ENCODE measurements around the gene BCL3. TPM values are rescaled to one million over a fixed set of nuclear protein-coding genes. Genes with fewer than 3 reads are reported as not detected.

The BCL3 gene
- total RNA-seq, 1 donor from 2014 or later, result 19.1 TPM

DNA sequence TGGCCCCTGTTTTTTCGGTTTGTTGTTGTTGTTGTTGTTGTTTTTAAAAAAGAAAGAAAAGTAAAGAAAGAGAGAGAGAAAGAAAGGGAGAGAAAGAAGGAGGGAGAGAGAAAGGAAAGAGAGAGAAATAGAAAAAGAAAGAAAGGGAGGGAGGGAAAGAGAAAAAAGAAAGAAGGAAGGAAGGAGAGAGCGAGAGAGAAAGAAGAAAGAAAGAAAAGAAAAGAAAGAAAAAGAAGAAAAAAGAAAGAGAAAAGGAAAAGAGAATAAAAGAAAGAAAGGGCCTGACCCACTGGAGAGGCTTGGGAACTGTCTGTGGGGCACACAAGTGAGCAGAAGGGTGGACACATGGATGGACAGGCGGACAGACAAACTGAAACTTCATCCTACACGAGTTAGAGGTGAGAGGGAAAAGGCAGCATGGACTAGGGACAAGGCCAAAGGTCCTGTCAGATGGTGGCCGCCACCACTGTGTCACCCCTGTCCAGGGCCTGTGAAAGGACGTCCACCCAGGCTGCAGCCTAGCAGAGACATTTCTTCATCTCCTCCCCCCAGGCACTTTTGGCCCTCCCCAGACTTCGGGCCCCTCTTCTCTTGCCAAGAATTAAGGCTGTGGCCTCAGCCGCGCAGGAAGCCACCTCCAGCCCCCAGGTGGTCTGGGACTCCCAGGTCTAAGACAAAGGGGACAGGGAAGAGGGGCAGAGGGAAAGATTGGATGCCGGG lies 51.3 kb downstream of the BCL3 start:
- TF ChIP-seq CTCF (IDR thresholded peaks at IDR 0.05; ENCODE audit: insufficient read depth, low read length, poor library complexity, severe bottlenecking), result no peak
- no peaks in the 10 kb centered on the region for H3K36me3 ChIP-seq (ENCODE audit: control insufficient read depth, insufficient read depth, low read length)
- no peak for DNase-seq (ENCODE audit: low read depth)
- no peaks in the 10 kb centered on the region for H3K27me3 ChIP-seq (ENCODE audit: control insufficient read depth, insufficient read depth, low read length)
- H3K4me3 ChIP-seq (ENCODE audit: low read depth, low read length), result no peak overlapping the region

GRCh38 chr19:44800461-44800860 lies 52.0 kb downstream of the BCL3 start:
- no peak for DNase-seq (ENCODE audit: low read depth)
- Histone ChIP-seq H3K36me3 (ENCODE audit: control insufficient read depth, insufficient read depth, low read length) (no peaks in the 10 kb centered on the region), H3K27me3 (ENCODE audit: control insufficient read depth, insufficient read depth, low read length) (no peaks in the 10 kb centered on the region), H3K4me3 (ENCODE audit: low read depth, low read length) (no peak overlapping the region)
- TF ChIP-seq CTCF (IDR thresholded peaks at IDR 0.05; ENCODE audit: insufficient read depth, low read length, poor library complexity, severe bottlenecking), result peak; percentile 99

GRCh38 chr19:44803442-44804428 lies 55.2 kb downstream of the BCL3 start:
- Histone ChIP-seq H3K27me3 (ENCODE audit: control insufficient read depth, insufficient read depth, low read length) (no peaks in the 10 kb centered on the region), H3K4me3 (ENCODE audit: low read depth, low read length) (no peak overlapping the region), H3K36me3 (ENCODE audit: control insufficient read depth, insufficient read depth, low read length) (no peaks in the 10 kb centered on the region)
- DNase-seq (ENCODE audit: low read depth), result no peak
- TF ChIP-seq CTCF (IDR thresholded peaks at IDR 0.05; ENCODE audit: insufficient read depth, low read length, poor library complexity, severe bottlenecking), result no peak

- no peak for TF ChIP-seq CTCF (IDR thresholded peaks at IDR 0.05; ENCODE audit: insufficient read depth, low read length, poor library complexity, severe bottlenecking)
- Histone ChIP-seq H3K4me3 (ENCODE audit: low read depth, low read length) (no peak overlapping the region), H3K36me3 (ENCODE audit: control insufficient read depth, insufficient read depth, low read length) (no peaks in the 10 kb centered on the region), H3K27me3 (ENCODE audit: control insufficient read depth, insufficient read depth, low read length) (no peaks in the 10 kb centered on the region)
- DNase-seq (ENCODE audit: low read depth), result no peak
These were observed 57.8 kb downstream of the BCL3 start for GRCh38 chr19:44806291-44806690.

DNA sequence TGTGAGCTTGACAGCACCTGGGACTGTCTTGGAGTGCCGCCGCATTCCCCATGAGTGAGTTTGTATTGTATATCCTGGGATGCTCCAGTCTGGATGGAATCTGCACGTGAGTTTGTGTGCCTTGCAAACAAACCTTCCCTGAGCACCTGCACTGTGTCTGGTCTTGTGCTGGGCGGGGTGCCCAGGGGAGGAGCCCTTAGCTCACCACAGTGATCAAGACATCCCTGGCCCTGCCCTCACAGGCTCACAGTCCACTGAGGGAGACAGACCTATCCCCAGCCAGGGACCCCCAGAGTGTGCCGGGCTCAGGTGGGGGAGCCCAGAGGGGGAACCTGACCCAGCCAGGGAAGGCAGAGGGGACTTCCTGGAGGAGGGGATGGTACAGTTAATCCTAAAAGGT lies 58.7 kb downstream of the BCL3 start:
- TF ChIP-seq CTCF (IDR thresholded peaks at IDR 0.05; ENCODE audit: insufficient read depth, low read length, poor library complexity, severe bottlenecking), result no peak
- no peaks in the 10 kb centered on the region for H3K27me3 ChIP-seq (ENCODE audit: control insufficient read depth, insufficient read depth, low read length)
- DNase-seq (ENCODE audit: low read depth), result no peak
- no peaks in the 10 kb centered on the region for H3K36me3 ChIP-seq (ENCODE audit: control insufficient read depth, insufficient read depth, low read length)
- H3K4me3 ChIP-seq (ENCODE audit: low read depth, low read length), result no peak overlapping the region
